HepG2 (cell line): ENCODE results near the gene RUVBL1. TPM values are rescaled to one million over a fixed set of nuclear protein-coding genes. Genes with fewer than 3 reads are reported as not detected.

Experiments
- ARID2 ChIP-seq: sonication (generic); formaldehyde crosslinking; IDR thresholded peaks from 2 replicates; pipeline ENCODE4 v1.8.1; 2022; ENCODE audit warnings: mild to moderate bottlenecking, missing genetic modification reagents, borderline replicate concordance
- GTF3A ChIP-seq: sonication (generic); formaldehyde crosslinking; conservative IDR thresholded peaks from 2 replicates; pipeline ENCODE4 v1.4.0; 2020; ENCODE audit warnings: mild to moderate bottlenecking, missing genetic modification reagents
- HNRNPK ChIP-seq: fragments of 200-400 bp; formaldehyde crosslinking; IDR thresholded peaks from 2 replicates; pipeline ENCODE4 v1.6.1; 2018; ENCODE audit warnings: low read length, low read depth, moderate library complexity, mild to moderate bottlenecking; ENCODE audit not compliant: poor library complexity, severe bottlenecking
- KLF11 ChIP-seq: IDR thresholded peaks from 2 replicates; pipeline ENCODE4 v1.6.1; 2016; ENCODE audit warnings: missing compliant biosample characterization
- KMT2B ChIP-seq: IDR thresholded peaks from 2 replicates; pipeline ENCODE4 v1.6.1; 2016; ENCODE audit warnings: missing genetic modification reagents, missing compliant biosample characterization
- RBM22 ChIP-seq: fragments of 200-400 bp; formaldehyde crosslinking; optimal IDR thresholded peaks from 2 replicates; pipeline ENCODE3; 2017; ENCODE audit warnings: mild to moderate bottlenecking, low read length, moderate library complexity
- SMAD9 ChIP-seq: sonication (generic); formaldehyde crosslinking; IDR thresholded peaks from 2 replicates; pipeline ENCODE4 v1.5.1; 2020; ENCODE audit warnings: mild to moderate bottlenecking, missing genetic modification reagents
- SRF ChIP-seq: IDR thresholded peaks from 2 replicates; pipeline ENCODE4 v1.6.1; 2011; ENCODE audit warnings: mild to moderate bottlenecking, low read depth, low read length, moderate library complexity
- STAG1 ChIP-seq: sonication (generic); formaldehyde crosslinking; IDR thresholded peaks from 2 replicates; pipeline ENCODE4 v1.4.0; 2020; ENCODE audit warnings: missing genetic modification reagents
- TFDP2 ChIP-seq: sonication (generic); formaldehyde crosslinking; IDR thresholded peaks from 2 replicates; pipeline ENCODE4 v1.4.0; 2020; ENCODE audit warnings: missing genetic modification reagents
- XBP1 ChIP-seq: sonication (generic); formaldehyde crosslinking; IDR thresholded peaks from 2 replicates; pipeline ENCODE4 v1.5.0; 2020; ENCODE audit warnings: missing genetic modification reagents
- ZC3H4 ChIP-seq: sonication (generic); formaldehyde crosslinking; IDR thresholded peaks from 2 replicates; pipeline ENCODE4 v1.4.0; 2020; ENCODE audit warnings: missing genetic modification reagents, borderline replicate concordance
- ZNF138 ChIP-seq: sonication (generic); formaldehyde crosslinking; IDR thresholded peaks from 2 replicates; pipeline ENCODE4 v1.5.0; 2020; ENCODE audit warnings: mild to moderate bottlenecking, low read depth, missing genetic modification reagents
- ZNF205 ChIP-seq: IDR thresholded peaks from 2 replicates; pipeline ENCODE4 v1.6.1; 2018; ENCODE audit warnings: missing biosample characterization, missing genetic modification reagents
- ZNF432 ChIP-seq: sonication (generic); formaldehyde crosslinking; IDR thresholded peaks from 2 replicates; pipeline ENCODE4 v1.5.0; 2020; ENCODE audit warnings: missing genetic modification reagents, mild to moderate bottlenecking, borderline replicate concordance
- ZNF557 ChIP-seq: sonication (generic); formaldehyde crosslinking; IDR thresholded peaks from 2 replicates; pipeline ENCODE4 v1.4.0; 2020; ENCODE audit warnings: missing genetic modification reagents
- ZNF672 ChIP-seq: sonication (generic); formaldehyde crosslinking; IDR thresholded peaks from 2 replicates; pipeline ENCODE4 v1.8.1; 2022; ENCODE audit warnings: missing genetic modification reagents
- ZNF75D ChIP-seq: sonication (generic); formaldehyde crosslinking; IDR thresholded peaks from 2 replicates; pipeline ENCODE4 v1.8.1; 2023; ENCODE audit warnings: missing genetic modification reagents, mild to moderate bottlenecking, borderline replicate concordance
- polyA plus RNA-seq, 8 experiments: library from polyadenylated mRNA; depleted of rRNA in 3 of 8; stranded (reverse) in 7 of 8; unstranded in 1 of 8; fragments of >200 nt; fragmentation: Illumina TruSeq in 4 of 8; extraction: Trizol in 4 of 8; gene quantifications; 2 replicates each; pipeline versions ENCODE4 v1.2.1 to v1.2.3, GENCODE V29; 2011 to 2016; ENCODE audit warnings: low read depth in 4 of 8, missing spikeins in 1 of 8, mixed read lengths in 1 of 8; ENCODE audit not compliant: insufficient read depth in 1 of 8
- total RNA-seq, 5 experiments: library from RNA; depleted of rRNA; stranded (reverse); fragments of >200 nt; fragmentation: Illumina TruSeq; extraction: Trizol; gene quantifications; 2 replicates each; pipeline ENCODE4 v1.2.3, GENCODE V29; 2016; ENCODE audit warnings: low read depth in 1 of 5
- TF ChIP-seq, protein P1 (sequence below): sonication (generic); formaldehyde crosslinking; IDR thresholded peaks from 2 replicates; pipeline ENCODE4 v1.9.0; 2022; ENCODE audit warnings: missing genetic modification reagents, mild to moderate bottlenecking, borderline replicate concordance
- TF ChIP-seq, protein P2 (sequence below): sonication (generic); formaldehyde crosslinking; IDR thresholded peaks from 2 replicates; pipeline ENCODE4 v1.4.0; 2020; ENCODE audit warnings: low read depth, mild to moderate bottlenecking, missing genetic modification reagents
- TF ChIP-seq, protein P3 (sequence below): IDR thresholded peaks from 2 replicates; pipeline ENCODE4 v1.4.0; 2020; ENCODE audit warnings: mild to moderate bottlenecking, missing genetic modification reagents
- TF ChIP-seq, protein P4 (sequence below): IDR thresholded peaks from 2 replicates; pipeline ENCODE4 v1.6.1; 2012; ENCODE audit warnings: low read depth, low read length, improper control_type of control experiment

Gene RUVBL1
- total and polyA plus RNA-seq, 2 of the 13 experiments (the other 11 are each of a cell fraction or from before 2014, with no cell fraction given), result 32.7 to 86.3 TPM

GRCh38 chr3:128167646-128167972 lies 44.0 kb upstream of the RUVBL1 start (continued):
- TF ChIP-seq HNRNPK, result no peak
- TF ChIP-seq SRF, result no peak
- no peak for TF ChIP-seq STAG1 (CRISPR knock-in tag)
- 0 out of 2 replicates have a peak, but pooled peaks have one; percentile 53 for TF ChIP-seq ARID2 (CRISPR knock-in tag)
- no peak for TF ChIP-seq ZNF138 (CRISPR knock-in tag)
- no peak for TF ChIP-seq GTF3A (CRISPR knock-in tag)
- TF ChIP-seq KLF11, result no peak
- no peak for TF ChIP-seq XBP1 (CRISPR knock-in tag)
- TF ChIP-seq ZNF75D (CRISPR knock-in tag), result no peak
- peak; percentile 40; the same call in 1 of the 2 replicates for TF ChIP-seq ZC3H4 (CRISPR knock-in tag)
- no peak for TF ChIP-seq ZNF432 (CRISPR knock-in tag)
- 0 out of 2 replicates have a peak, but pooled peaks have one; percentile 32 for TF ChIP-seq TFDP2
- TF ChIP-seq SMAD9 (CRISPR knock-in tag), result no peak
- TF ChIP-seq ZNF205, result no peak
- TF ChIP-seq, protein P1, sequence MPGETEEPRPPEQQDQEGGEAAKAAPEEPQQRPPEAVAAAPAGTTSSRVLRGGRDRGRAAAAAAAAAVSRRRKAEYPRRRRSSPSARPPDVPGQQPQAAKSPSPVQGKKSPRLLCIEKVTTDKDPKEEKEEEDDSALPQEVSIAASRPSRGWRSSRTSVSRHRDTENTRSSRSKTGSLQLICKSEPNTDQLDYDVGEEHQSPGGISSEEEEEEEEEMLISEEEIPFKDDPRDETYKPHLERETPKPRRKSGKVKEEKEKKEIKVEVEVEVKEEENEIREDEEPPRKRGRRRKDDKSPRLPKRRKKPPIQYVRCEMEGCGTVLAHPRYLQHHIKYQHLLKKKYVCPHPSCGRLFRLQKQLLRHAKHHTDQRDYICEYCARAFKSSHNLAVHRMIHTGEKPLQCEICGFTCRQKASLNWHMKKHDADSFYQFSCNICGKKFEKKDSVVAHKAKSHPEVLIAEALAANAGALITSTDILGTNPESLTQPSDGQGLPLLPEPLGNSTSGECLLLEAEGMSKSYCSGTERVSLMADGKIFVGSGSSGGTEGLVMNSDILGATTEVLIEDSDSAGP (CRISPR knock-in tag), result no peak
- no peak for TF ChIP-seq RBM22
- no peak for TF ChIP-seq ZNF672 (CRISPR knock-in tag)
- TF ChIP-seq, protein P2, sequence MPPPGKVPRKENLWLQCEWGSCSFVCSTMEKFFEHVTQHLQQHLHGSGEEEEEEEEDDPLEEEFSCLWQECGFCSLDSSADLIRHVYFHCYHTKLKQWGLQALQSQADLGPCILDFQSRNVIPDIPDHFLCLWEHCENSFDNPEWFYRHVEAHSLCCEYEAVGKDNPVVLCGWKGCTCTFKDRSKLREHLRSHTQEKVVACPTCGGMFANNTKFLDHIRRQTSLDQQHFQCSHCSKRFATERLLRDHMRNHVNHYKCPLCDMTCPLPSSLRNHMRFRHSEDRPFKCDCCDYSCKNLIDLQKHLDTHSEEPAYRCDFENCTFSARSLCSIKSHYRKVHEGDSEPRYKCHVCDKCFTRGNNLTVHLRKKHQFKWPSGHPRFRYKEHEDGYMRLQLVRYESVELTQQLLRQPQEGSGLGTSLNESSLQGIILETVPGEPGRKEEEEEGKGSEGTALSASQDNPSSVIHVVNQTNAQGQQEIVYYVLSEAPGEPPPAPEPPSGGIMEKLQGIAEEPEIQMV (CRISPR knock-in tag), result no peak
- no peak for TF ChIP-seq ZNF557 (CRISPR knock-in tag)
- TF ChIP-seq, protein P3, sequence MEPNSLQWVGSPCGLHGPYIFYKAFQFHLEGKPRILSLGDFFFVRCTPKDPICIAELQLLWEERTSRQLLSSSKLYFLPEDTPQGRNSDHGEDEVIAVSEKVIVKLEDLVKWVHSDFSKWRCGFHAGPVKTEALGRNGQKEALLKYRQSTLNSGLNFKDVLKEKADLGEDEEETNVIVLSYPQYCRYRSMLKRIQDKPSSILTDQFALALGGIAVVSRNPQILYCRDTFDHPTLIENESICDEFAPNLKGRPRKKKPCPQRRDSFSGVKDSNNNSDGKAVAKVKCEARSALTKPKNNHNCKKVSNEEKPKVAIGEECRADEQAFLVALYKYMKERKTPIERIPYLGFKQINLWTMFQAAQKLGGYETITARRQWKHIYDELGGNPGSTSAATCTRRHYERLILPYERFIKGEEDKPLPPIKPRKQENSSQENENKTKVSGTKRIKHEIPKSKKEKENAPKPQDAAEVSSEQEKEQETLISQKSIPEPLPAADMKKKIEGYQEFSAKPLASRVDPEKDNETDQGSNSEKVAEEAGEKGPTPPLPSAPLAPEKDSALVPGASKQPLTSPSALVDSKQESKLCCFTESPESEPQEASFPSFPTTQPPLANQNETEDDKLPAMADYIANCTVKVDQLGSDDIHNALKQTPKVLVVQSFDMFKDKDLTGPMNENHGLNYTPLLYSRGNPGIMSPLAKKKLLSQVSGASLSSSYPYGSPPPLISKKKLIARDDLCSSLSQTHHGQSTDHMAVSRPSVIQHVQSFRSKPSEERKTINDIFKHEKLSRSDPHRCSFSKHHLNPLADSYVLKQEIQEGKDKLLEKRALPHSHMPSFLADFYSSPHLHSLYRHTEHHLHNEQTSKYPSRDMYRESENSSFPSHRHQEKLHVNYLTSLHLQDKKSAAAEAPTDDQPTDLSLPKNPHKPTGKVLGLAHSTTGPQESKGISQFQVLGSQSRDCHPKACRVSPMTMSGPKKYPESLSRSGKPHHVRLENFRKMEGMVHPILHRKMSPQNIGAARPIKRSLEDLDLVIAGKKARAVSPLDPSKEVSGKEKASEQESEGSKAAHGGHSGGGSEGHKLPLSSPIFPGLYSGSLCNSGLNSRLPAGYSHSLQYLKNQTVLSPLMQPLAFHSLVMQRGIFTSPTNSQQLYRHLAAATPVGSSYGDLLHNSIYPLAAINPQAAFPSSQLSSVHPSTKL (CRISPR knock-in tag), result no peak
- no peak for TF ChIP-seq KMT2B (CRISPR knock-in tag)
- TF ChIP-seq, protein P4, sequence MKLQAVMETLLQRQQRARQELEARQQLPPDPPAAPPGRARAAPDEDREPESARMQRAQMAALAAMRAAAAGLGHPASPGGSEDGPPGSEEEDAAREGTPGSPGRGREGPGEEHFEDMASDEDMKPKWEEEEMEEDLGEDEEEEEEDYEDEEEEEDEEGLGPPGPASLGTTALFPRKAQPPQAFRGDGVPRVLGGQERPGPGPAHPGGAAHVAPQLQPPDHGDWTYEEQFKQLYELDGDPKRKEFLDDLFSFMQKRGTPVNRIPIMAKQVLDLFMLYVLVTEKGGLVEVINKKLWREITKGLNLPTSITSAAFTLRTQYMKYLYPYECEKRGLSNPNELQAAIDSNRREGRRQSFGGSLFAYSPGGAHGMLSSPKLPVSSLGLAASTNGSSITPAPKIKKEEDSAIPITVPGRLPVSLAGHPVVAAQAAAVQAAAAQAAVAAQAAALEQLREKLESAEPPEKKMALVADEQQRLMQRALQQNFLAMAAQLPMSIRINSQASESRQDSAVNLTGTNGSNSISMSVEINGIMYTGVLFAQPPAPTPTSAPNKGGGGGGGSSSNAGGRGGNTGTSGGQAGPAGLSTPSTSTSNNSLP, result no peak
